ENCODE measurements around the gene JDP2.
A peak's percentile ranks its signal among the peaks of the same experiment; 100 is the strongest.
"Not testable (repeated sequence)": the region's sequence is repeated elsewhere in the genome, so short reads cannot be mapped to it uniquely, and the experiment has no call there.

JDP2 gene, protein sequence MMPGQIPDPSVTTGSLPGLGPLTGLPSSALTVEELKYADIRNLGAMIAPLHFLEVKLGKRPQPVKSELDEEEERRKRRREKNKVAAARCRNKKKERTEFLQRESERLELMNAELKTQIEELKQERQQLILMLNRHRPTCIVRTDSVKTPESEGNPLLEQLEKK

DNA sequence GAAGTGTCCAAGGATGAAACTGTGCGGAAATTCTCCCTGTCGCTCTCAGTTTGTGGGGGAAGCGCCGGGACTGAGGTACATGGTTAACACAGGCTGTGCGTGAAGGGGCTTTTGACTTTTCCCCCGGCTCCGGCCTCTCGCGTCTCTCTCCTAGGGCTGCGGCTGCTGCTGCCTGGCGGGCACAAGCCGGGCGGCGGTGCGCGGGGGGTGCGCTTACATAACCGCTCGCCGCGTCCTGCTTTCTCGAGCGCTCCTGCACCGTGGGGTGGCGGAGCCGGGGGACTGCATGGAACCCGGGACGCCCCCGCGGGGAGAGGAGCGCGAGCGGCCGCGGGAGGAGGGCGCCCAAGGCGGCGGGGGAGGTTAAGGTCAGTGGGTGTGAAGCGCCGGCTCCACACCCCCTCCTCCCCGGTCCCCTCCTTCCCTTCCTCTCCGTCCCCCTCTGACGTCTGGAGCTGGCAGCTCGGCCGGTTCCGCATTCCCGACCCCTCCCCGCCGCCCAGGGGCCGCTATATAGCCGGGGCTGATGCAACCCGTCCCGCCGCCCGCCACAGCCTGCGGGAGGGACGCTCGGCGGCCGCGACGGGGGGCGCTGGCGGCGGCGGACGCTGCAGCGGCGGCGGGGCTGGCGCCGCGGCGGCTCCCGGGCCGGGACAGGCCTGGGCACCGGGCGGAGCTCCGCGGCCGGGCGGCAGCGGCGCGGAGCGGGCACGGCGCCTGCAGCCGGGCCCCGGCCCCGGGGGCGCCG is at the start of gene JDP2:
TSS of gene JDP2 (plus strand) at position 541 of the 748 bp plus-strand sequence. CDS start 9,899 bp downstream, outside the sequence.
- peak; percentile 95 for DNase-seq

DNA sequence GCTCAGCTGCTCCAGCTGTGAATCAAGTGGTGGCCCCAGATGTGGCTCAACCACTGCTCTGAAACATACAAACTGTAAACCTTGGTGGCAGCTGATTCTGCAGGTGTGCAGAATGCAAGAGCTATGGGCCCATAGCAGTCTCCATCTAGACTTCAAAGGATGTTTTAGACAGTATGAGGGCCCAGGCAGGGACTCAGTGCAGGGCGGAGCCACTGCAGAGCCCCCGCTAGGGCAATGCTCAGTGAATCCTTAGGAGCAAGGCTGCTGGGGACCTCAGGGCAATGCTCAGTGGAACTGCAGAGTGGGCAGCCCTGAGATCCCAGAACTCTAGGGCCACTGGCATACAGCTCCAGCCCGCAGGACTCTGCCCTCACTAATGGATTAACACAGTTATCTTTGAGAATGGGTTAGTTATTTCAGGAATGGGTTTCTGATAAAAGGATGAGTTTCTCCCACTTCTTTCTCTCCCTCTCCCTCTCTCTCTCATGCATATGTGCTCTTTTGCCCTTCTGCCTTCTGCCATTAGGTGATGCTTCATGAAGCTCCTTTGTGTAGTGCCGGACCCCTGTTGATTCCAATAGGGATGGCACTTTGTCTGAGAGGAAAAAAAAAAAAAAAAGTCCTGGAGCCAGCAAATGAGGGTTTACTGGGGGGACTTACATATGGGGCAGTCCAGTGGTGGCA is 48.4 kb upstream of the JDP2 start:
- no peak for DNase-seq

DNA sequence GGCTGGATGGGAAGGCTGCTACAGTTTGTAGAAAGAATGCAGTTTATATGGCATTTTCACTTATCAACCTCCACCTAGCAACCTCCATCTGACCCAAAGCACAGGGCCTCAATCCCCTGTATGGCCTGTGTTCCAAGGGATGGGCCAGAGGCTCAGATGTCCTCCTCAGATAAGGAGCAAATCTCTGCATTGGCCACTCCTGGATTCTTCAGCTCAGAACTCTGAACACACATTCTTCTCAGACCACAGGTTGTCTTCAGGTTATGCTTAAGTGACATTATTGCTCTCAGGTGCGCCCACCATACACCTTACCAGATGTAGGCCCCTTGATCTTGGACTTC is 47.9 kb upstream of the JDP2 start:
- DNase-seq, result no peak

DNA sequence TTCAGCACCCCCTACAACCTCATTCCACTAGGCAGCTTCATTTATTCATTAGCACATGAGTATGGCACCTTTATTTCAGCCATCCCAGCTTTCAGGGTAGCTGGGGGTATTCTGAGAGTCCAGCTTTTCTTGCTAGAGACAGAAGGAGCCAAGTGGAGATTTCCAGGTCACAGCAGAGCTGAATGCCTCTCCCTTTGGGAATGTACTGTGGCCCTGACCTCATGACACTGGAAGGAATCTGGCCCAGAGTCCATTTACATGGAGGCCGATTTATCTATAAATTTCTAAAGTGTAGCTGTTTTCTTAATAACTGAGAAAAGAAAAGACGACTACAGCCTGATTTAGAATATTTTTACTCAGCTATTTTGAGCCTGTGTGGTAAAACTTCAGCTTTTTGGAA is 47.2 kb upstream of the JDP2 start:
- DNase-seq, result no peak

DNA sequence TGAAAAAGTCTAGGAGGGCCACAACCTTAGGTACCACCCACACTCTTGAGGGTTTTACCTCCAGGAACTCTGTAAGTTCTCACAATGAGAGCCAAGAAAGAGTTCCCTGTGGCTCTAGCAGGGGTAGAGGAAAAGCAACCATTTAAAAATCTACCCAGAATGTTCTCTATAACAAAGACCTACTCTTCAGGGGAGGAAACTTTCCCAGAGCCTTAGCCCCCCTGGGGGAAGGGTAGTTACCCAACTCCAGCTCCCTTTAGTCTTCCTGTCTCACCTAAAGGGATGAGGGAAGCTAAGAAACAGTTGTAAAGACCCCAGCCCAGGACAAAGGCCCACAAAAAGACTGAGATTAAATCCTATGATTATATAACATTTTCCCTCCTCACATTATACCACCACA is 46.2 kb upstream of the JDP2 start:
- no peak for DNase-seq

DNA sequence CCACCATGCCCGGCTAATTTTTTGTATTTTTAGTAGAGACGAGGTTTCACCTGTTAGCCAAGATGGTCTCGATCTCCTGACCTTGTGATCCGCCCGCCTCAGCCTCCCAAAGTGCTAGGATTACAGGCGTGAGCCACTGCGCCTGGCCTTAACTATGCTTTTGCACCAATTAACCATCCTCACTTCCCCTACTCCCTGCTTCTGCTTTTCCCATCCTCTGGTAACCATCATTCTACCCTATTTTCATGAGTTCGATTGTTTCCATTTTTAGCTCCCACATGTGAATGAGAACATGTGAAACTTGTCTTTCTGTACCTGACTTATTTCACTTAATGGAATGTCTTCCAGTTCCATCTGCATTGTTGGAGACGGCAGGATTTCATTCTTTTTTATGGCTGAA is 44.6 kb upstream of the JDP2 start:
- DNase-seq, result not testable (repeated sequence)

DNA sequence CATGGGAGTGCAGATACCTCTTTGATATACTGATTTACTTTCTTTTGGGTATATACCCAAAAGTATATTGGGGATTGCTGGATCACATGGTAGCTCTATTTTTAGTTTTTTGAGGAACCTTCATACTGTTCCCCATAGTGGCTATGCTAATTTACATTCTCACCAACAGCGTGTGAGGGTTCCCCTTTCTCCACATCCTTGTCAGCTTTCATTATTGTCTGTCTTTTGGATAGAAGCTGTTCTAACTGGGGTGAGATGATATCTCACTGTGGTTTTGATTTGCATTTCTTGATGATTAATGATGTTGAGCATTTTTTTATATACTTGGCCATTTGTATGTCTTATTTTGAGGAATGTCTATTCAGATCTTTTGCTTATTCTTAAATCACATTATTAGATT is 44.1 kb upstream of the JDP2 start:
- no peak for DNase-seq

DNA sequence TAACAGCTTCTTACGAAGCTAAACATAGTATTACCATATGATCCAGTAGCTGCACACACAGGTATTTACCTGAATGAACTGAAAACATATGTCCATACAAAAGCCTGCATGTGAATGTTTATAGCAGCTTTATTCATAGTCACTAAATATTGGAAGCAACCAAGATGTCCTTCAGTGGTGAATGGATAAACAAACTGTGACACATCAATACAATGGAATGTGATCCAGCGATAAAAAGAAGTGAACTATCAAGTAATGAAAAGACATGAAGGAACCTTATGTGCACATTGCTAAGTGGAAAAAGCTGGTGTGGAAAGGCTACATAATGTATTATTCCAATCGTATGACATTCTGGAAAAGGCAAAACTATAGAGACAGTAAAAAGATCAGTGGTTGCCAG is 38.1 kb upstream of the JDP2 start:
- DNase-seq, result no peak

DNA sequence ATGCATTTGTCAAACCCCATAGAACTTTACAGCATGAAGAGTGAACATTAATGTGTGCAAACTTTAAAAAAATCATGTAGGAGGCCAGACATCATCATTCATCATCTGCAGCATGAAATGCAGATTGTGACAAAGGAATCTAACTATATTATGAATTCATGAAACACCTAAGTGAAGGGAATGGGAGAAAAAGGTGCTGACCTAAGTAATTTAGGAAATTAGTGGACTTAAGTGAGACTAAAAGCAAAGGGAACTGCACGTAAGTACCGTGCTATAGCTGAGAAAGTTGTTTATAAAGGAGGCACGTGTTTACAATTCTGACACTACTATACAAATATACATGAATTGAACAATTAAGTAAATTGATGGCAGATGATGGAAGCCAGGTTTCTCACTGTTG is 37.6 kb upstream of the JDP2 start:
- no peak for DNase-seq

DNA sequence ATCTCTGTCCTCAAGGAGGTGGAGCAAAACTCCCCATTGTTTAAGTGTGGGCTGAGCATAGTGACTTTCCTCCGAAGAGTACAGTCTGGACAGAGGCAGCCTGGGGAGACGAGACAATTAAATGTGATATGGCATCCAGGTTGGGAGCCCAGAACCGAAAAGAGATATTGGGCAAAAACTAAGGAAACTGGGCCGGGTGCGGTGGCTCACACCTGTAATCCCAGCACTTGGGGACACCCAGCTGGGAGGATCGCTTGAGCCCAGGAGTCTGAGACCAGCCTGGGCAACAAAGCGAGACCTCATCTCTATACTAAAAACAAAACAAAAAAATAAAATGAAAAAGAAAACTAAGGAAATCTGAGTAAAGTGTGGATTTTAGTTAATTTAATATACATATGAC is 35.9 kb upstream of the JDP2 start:
- no peak for DNase-seq

DNA sequence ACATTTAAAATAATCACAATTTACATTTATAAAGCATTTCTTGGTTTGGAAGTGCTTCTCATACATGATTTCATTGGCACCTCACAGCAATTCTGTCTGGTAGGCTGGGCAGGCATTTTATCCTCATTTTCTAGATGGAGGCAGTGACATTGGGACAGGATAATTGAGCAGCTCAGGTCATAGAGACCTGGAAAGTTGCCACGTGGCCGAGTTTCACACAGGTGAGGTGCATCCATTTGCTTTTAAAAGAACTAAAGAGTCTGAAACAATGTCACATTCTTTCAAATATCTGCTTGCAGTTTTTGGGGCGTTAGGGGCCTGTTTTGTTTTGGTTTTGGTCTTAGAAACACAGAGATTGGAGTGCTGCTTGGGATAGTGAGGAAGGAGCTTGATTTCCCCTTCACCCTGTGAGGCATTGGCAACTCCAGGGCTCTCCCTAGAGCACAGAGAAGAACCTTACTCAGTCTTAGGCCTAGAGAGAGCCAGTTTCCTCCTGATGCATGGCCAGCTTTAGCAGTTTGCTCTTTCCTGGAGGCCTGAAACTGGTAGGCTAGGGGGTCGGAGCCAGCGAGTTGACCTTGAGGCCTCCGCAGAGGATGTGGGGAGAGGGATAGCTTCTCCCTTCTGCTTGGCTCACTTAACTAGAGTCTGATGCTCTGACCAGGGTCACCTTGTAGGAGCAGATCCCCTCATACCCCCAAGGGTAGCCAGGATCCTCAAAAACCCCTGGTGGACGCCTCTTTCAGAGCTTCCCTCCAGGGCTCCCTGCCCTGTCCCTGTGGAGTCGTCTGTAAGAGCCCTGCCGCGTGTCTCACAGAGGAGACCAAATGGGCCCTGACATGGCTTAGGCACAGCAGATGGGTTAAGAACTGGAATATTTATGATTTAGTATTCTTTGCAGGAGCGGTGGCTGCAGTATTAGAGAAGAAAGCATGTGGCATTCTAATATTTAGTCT is 34.9 kb upstream of the JDP2 start:
- no peak for DNase-seq

DNA sequence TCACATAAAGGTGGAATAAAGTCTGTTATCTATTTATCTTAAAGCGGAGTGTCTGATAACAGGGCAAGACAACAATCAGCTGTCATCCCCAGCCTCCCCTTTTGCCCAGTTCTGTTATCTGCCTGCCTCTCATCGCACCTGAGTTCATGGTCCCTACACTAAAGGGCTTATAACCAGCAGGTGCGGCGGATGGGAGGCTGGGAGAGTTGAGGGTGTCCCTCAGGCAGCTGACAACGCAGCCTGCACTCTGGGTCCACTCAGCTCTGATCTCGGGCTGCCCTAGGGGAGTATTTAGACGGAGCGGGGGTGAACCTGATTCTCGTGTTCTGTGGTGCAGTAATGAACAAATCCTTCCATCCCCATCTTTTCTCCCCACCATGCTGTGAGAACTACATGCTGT is 34.0 kb upstream of the JDP2 start:
- DNase-seq, result no peak

DNA sequence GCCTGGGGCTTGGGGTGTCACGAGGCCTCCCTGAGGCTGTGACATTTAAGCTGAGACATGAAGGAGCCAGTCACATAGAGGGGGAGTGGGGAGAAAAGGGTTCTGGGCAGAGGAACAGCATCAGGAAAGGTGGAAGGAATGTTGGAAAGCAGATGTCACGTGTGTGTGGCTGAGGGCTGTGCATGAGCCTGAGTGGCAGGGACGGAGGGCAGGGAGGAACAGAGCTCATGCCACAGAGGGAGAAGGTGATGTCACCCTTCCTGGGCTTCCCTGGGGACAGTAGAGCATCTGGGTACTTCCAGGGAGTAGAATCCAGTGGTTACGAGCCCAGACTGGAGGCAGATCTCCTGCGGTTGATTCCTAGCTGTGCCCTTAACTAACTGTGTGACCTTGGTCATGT is 32.0 kb upstream of the JDP2 start:
- no peak for DNase-seq

DNA sequence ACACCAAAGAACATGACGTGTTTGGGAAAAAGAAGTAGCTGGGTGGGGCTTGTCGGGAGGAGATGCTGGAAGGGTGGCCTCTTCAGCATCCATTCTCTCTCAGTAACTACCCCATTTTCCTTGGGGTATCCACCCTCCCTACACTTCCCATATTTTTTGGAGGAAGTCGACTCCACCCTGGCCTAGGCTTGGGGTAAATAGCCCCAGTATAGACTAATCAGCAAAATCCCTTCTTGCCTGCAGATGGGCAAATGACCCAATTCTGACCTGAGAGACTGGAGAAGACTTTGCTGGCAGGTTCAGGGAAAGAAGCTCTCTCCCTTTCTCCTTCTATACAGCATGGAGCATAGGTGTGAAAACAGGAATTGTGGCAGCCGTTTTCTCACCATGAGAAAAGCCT is 28.5 kb upstream of the JDP2 start:
- no peak for DNase-seq

DNA sequence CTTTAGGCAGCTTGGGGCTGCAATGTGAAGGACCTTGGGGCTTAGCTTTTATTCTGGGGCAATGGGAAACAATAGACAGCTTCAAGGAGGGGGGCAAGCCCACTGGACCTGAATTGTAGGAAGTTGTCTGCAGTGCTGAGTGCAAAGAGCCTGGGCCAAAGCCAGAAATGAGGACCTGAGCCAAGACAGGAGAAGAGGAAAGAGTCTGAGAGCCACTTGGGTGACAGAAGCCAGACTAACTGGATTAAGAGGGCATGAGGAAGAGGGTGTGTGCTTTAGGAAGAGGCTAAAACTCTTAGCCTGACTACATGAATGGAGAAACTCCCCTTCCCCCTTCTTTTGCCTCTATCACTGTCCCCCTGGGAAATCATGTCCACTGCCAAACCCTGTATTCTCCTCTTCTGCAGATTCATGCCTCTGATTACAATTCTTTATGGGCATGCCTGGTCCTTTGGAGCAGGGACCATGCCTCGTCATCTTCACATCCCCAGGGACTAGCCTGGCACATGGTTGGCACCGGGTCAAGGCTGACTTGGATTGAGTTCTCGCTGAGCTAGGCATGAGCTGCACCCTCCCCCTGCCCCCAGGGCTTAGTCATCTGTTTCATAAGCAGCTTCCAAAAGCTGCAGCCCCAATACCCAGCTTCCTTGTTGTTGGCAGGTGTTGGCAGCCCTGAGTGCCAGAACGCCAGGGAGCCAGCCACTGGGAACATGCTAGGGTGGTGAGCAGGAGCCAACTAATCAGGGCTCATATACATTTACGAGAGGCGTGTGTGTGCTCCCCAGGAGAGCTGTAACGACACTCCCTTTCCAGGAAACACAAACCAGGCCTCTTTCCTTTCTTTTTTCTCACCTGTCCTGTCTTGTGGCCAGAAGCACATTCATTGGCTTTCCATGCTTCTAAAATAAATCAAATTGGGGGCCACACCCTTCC is 27.7 kb upstream of the JDP2 start:
- peak; percentile 84 for DNase-seq

DNA sequence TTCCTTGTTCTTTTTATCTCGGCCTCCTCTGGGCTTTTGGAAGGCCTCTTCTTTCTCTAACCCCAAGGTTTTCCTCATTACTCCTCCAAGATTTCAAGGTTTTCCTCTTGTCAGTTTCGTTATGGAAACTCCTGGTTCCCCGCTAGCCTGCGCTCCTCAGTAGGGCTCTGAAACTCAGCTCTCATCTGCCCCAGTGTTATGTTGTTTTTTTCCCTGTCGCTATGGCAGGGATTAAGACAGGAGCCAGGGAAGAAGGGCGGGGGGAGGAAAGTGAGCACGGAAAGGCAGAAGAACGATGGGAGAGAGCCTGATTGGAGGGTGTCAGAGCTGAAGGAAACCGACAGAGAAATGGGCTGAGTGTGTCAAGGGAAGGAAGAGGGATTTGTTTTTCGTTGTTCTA is 26.5 kb upstream of the JDP2 start:
- peak; percentile 94 for DNase-seq

DNA sequence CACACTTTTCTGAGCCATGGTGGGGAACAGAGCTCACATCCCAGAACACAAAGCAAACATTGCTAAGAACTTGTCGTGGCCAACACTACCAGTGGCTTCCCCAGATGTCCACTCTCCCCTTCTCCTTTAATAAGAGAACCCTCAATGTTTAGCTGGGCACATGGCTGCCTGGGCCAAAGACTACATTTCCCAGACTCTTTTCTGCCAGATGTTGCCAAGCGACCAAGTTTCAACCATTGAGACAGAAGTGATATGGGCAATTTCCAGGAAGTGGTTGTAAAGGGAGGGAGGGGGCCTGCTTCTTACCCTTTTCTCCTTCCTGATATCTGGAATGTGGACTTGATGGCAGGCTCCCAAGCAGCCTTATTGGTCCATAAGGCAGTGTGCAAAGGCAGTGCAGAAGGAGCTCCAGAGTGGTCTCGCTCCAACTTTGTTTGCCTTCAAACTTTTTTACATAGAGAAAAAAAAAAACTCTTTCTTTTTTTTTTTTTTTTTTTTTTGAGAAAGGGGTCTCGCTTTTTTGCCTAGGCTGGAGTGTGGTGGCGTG is 24.9 kb upstream of the JDP2 start:
- DNase-seq, result no peak

DNA sequence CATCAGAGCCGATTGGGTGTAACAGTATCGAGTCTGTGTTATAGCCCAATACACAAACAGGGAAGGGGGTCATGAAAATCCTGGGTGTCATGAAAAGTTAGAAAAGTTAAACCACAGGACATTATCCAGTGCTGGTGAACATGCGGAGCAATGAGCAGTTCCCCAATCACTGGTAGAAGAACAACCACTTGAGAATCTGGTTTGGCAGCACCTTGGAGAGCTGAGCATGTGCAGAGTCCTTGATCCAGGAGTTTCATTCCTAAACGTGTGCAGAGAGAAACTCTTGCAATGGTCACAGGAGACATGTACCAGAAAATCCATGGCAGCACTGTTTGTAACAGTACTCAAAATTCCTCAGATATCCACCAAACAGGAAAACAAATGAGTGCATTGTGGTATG is 23.0 kb upstream of the JDP2 start:
- DNase-seq, result no peak

DNA sequence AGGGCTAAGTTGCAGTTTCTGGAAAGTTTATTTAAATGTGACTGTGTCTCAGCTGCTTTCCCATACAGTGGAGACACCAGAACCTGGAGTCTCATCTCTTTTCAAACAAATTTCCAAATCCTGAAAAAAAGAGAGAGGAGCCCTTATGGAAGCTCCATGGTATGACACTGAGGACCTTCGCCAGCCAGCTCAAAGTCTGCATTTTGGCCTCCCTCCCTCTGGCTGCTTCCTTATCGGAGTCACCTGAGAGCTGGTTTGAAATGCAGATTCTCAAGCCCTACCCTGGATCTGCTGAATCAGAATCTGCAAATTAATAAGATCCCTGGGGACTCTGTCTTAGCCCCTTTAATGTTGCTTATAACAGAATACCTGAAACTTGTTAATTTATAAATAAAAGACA is 21.7 kb upstream of the JDP2 start:
- DNase-seq, result no peak

DNA sequence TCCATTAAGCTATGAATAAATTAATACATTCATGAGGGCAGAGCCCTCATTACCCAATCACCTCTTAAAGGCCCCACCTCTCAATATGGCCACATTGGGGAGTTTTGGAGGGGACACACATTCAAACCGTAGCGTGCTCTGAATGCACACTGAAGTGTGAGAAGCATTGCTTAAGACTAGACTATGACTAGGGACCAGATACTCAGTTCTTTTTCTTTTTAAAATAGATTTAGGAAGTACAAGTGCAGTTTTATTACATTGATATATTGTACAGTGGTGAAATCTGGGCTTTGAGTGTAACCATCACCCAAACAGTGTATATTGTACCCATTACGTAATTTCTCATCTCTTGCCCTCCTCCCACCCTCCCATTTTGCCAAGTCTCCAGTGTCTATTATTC is 21.0 kb upstream of the JDP2 start:
- no peak for DNase-seq

DNA sequence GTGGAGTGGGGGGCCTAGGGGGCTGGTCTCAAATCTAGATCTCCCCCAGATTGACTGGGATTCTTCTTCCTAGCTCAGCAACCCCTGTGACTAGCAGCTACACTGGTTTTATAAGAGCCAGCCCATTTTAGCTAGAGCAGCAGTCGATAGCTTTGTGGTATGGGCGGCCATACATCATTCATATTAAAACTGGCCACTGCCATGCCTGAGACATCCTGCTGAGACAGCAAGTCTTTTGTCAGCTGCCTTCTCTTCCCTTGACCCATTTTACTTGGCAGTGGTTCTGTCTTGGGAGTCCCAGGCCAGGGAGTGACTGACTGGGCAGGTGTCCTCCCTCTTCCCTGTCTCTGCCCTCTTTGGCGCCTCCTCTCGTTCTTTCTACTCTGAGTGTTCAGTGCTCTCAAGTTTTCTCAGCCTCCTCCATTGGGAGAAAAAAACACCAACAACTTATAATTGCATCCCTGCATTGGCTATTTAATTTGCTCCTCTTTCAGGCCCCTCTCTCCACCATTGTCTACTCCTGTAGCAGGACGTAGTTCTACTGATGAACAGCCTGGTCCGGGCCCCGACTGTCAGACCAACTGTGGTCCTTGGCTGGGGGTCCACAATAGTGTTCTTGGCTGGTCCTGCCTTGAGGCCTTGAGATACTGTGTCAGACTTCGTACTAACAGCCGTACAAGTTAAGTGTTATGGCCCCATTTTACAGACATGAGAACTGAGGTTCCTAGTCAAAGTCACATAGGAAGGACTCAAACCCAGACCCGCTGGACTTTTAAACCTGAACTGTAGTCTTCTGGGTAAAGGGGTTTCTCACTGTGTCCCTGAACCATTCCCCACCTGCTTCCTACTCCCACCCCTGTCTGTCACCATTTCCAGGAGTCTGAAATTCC is 18.3 kb upstream of the JDP2 start:
- DNase-seq, result peak; percentile 67
